ENCODE results near the gene DLG1.

- TF ChIP-seq, protein P1, sequence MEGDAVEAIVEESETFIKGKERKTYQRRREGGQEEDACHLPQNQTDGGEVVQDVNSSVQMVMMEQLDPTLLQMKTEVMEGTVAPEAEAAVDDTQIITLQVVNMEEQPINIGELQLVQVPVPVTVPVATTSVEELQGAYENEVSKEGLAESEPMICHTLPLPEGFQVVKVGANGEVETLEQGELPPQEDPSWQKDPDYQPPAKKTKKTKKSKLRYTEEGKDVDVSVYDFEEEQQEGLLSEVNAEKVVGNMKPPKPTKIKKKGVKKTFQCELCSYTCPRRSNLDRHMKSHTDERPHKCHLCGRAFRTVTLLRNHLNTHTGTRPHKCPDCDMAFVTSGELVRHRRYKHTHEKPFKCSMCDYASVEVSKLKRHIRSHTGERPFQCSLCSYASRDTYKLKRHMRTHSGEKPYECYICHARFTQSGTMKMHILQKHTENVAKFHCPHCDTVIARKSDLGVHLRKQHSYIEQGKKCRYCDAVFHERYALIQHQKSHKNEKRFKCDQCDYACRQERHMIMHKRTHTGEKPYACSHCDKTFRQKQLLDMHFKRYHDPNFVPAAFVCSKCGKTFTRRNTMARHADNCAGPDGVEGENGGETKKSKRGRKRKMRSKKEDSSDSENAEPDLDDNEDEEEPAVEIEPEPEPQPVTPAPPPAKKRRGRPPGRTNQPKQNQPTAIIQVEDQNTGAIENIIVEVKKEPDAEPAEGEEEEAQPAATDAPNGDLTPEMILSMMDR (IDR thresholded peaks at IDR 0.05), result peak; percentile 65 to 88 (median 74)
- TF ChIP-seq POLR2A (IDR thresholded peaks at IDR 0.05) (no peak), POLR2AphosphoS5 (IDR thresholded peaks at IDR 0.05) (no peak)
Observed at GRCh38 chr3:197002701-197003454, 295.5 kb downstream of the DLG1 start.
